H1 (cell line): Measurements from ENCODE around the gene MEF2A. TPM values are rescaled to one million over a fixed set of nuclear protein-coding genes. Genes with fewer than 3 reads are reported as not detected.
A peak's percentile ranks its signal among the peaks of the same experiment; 100 is the strongest.

ENCODE experiments used
- CTCF ChIA-PET: fragments of 300-600 bp; sonication (Branson Sonifier 250); formaldehyde crosslinking; loops from one replicate; lab custom pipeline; 2021; ENCODE audit not compliant: partially characterized antibody; lab: Charles Lee
- POLR2A ChIA-PET: fragments of 300-600 bp; sonication (Branson Sonifier 250); formaldehyde crosslinking; loops from one replicate; lab custom pipeline; 2021; ENCODE audit warnings: inconsistent platforms; ENCODE audit not compliant: partially characterized antibody; lab: Charles Lee
- DNase-seq, 2 experiments: peaks; one replicate each; pipeline versions ENCODE4 v3.0.0 to v3.0.0-alpha.2; 2010 to 2022; ENCODE audit warnings: low spot score in 2 of 2, low read depth in 1 of 2, mixed read lengths in 1 of 2
- FAIRE-seq: peaks from 2 replicates; lab custom pipeline; 2011; peaks lifted over from hg19 to GRCh38; lab: Jason Lieb, UNC
- H2AFZ ChIP-seq: 2 replicates; pipeline ENCODE4 v1.8.1; 2012; ENCODE audit warnings: low read length, inconsistent platforms
- H2AK5ac ChIP-seq: 2 replicates; pipeline ENCODE4 v1.6.1; 2013; ENCODE audit warnings: low read depth, low read length
- H2BK120ac ChIP-seq: replicated peaks from 2 replicates; pipeline ENCODE3; 2013; ENCODE audit warnings: low read depth, low read length, inconsistent platforms
- H2BK12ac ChIP-seq: 2 replicates; pipeline ENCODE4 v1.6.1; 2013; ENCODE audit warnings: low read depth, low read length
- H2BK15ac ChIP-seq: 2 replicates; pipeline ENCODE4 v1.6.1; 2013; ENCODE audit warnings: low read length
- H2BK20ac ChIP-seq: 2 replicates; pipeline ENCODE4 v1.6.1; 2013; ENCODE audit warnings: low read length
- H2BK5ac ChIP-seq: 2 replicates; pipeline ENCODE4 v1.6.1; 2013; ENCODE audit warnings: low read depth, low read length
- H3K14ac ChIP-seq: 2 replicates; pipeline ENCODE4 v1.6.1; 2013; ENCODE audit warnings: inconsistent platforms; ENCODE audit not compliant: insufficient read length
- H3K18ac ChIP-seq: 2 replicates; pipeline ENCODE4 v1.6.1; 2013; ENCODE audit warnings: low read length; ENCODE audit errors: extremely low read depth
- H3K23ac ChIP-seq: 2 replicates; pipeline ENCODE4 v1.6.1; 2013; ENCODE audit warnings: inconsistent platforms; ENCODE audit not compliant: insufficient read length
- H3K23me2 ChIP-seq: 2 replicates; pipeline ENCODE4 v1.6.1; 2013; ENCODE audit warnings: low read depth, low read length
- H3K27ac ChIP-seq: 2 replicates; pipeline ENCODE4 v1.6.1; 2011; ENCODE audit warnings: low read depth, low read length, inconsistent platforms
- H3K27me3 ChIP-seq, 4 experiments: replicated peaks in 1 of 4; 1 replicate in 1 of 4; 2 replicates in 3 of 4; pipeline versions ENCODE4 v1.6.1 to v1.8.1; 2011 to 2013; ENCODE audit warnings: low read length in 3 of 4, mild to moderate bottlenecking in 3 of 4, inconsistent platforms in 2 of 4, mixed read lengths in 2 of 4, moderate library complexity in 1 of 4; ENCODE audit not compliant: control insufficient read depth in 3 of 4, insufficient read depth in 3 of 4; ENCODE audit errors: extremely low read depth in 1 of 4
- H3K36me3 ChIP-seq, 4 experiments: 2 replicates each; pipeline versions ENCODE4 v1.6.1 to v1.8.1; 2011 to 2013; ENCODE audit warnings: mild to moderate bottlenecking in 4 of 4, low read length in 3 of 4, moderate library complexity in 2 of 4, control low read depth in 1 of 4, inconsistent platforms in 1 of 4; ENCODE audit not compliant: insufficient read depth in 4 of 4, control insufficient read depth in 2 of 4
- H3K4ac ChIP-seq: replicated peaks from 2 replicates; pipeline ENCODE3; 2013; ENCODE audit warnings: low read length, low read depth, mixed read lengths, inconsistent platforms; ENCODE audit not compliant: insufficient read length
- H3K4me1 ChIP-seq, 4 experiments: replicated peaks in 1 of 4; 1 replicate in 1 of 4; 2 replicates in 3 of 4; pipeline versions ENCODE4 v1.6.1 to v1.8.1; 2011 to 2013; ENCODE audit warnings: low read length in 3 of 4, inconsistent platforms in 2 of 4, mixed read lengths in 1 of 4; ENCODE audit not compliant: insufficient read depth in 4 of 4, control insufficient read depth in 3 of 4
- H3K4me2 ChIP-seq, 2 experiments: 2 replicates each; pipeline versions ENCODE4 v1.6.1 to v1.8.1; 2011 to 2013; ENCODE audit warnings: low read depth in 2 of 2, low read length in 2 of 2, control low read depth in 1 of 2, inconsistent platforms in 1 of 2, mild to moderate bottlenecking in 1 of 2; ENCODE audit not compliant: insufficient read depth in 1 of 2
- H3K4me3 ChIP-seq, 4 experiments: fragments of 200-600, 300-600 bp in 1 of 4; sonication (generic), shearing (Covaris generic), sonication (Bioruptor Twin) in 1 of 4; 2 replicates each; pipeline versions ENCODE4 v1.5.1 to v1.8.1; 2011 to 2016; ENCODE audit warnings: low read length in 4 of 4, low read depth in 3 of 4, control low read depth in 2 of 4, inconsistent platforms in 2 of 4, mild to moderate bottlenecking in 2 of 4, mixed read lengths in 1 of 4, moderate library complexity in 1 of 4; ENCODE audit not compliant: insufficient read depth in 2 of 4; ENCODE audit errors: extremely low read depth in 1 of 4
- H3K56ac ChIP-seq: replicated peaks from 2 replicates; pipeline ENCODE3; 2013; ENCODE audit warnings: low read depth, mild to moderate bottlenecking, mixed read lengths, low read length, inconsistent platforms; ENCODE audit not compliant: insufficient read length
- H3K79me1 ChIP-seq: 2 replicates; pipeline ENCODE4 v1.6.1; 2013; ENCODE audit warnings: low read depth, low read length, control low read depth
- H3K79me2 ChIP-seq, 2 experiments: 2 replicates each; pipeline versions ENCODE4 v1.6.1 to v1.8.1; 2012 to 2013; ENCODE audit warnings: low read length in 2 of 2, mild to moderate bottlenecking in 2 of 2, inconsistent platforms in 1 of 2; ENCODE audit not compliant: insufficient read depth in 2 of 2, control insufficient read depth in 1 of 2
- H3K9ac ChIP-seq, 4 experiments: replicated peaks in 1 of 4; 1 replicate in 1 of 4; 2 replicates in 3 of 4; pipeline versions ENCODE4 v1.6.1 to v1.8.1; 2011 to 2013; ENCODE audit warnings: low read depth in 3 of 4, low read length in 3 of 4, control low read depth in 2 of 4, mild to moderate bottlenecking in 2 of 4, moderate library complexity in 2 of 4, inconsistent platforms in 1 of 4; ENCODE audit errors: extremely low read depth in 1 of 4
- H3K9me3 ChIP-seq, 2 experiments: 2 replicates each; pipeline versions ENCODE4 v1.6.1 to v1.8.1; 2012 to 2013; ENCODE audit warnings: mild to moderate bottlenecking in 2 of 2, moderate library complexity in 2 of 2, control low read depth in 1 of 2, inconsistent platforms in 1 of 2, low read depth in 1 of 2, low read length in 1 of 2, mixed read lengths in 1 of 2; ENCODE audit not compliant: insufficient read depth in 2 of 2
- H4K20me1 ChIP-seq, 2 experiments: replicated peaks in 1 of 2; 2 replicates each; pipeline versions ENCODE3 to v1.8.1; 2011 to 2013; ENCODE audit warnings: inconsistent platforms in 2 of 2, low read length in 2 of 2, mild to moderate bottlenecking in 1 of 2; ENCODE audit not compliant: insufficient read depth in 2 of 2, control insufficient read depth in 1 of 2
- H4K5ac ChIP-seq: 2 replicates; pipeline ENCODE4 v1.6.1; 2013; ENCODE audit warnings: low read length, low read depth, mixed read lengths, inconsistent platforms; ENCODE audit not compliant: insufficient read length
- H4K8ac ChIP-seq: 2 replicates; pipeline ENCODE4 v1.8.0; 2013; ENCODE audit warnings: mild to moderate bottlenecking, moderate library complexity, low read length, inconsistent platforms; ENCODE audit not compliant: insufficient read depth; ENCODE audit errors: extremely low read depth
- H4K91ac ChIP-seq: replicated peaks from 2 replicates; pipeline ENCODE3; 2013; ENCODE audit warnings: low read length, mixed read lengths, inconsistent platforms; ENCODE audit not compliant: insufficient read length
- GTF2F1 ChIP-seq: IDR thresholded peaks from 2 replicates; pipeline ENCODE4 v1.6.1; 2012; ENCODE audit warnings: low read depth, low read length, improper control_type of control experiment, borderline replicate concordance
- KDM5A ChIP-seq: fragments of 200-600 bp; IDR thresholded peaks from 2 replicates; pipeline ENCODE4 v1.7.1; 2012; ENCODE audit warnings: mild to moderate bottlenecking, low read length, inconsistent platforms, mixed read lengths
- SP4 ChIP-seq: IDR thresholded peaks from 2 replicates; pipeline ENCODE4 v1.6.1; 2012; ENCODE audit warnings: low read length, inconsistent platforms
- YY1 ChIP-seq: IDR thresholded peaks from 2 replicates; pipeline ENCODE4 v1.6.1; 2011; ENCODE audit warnings: low read depth, mild to moderate bottlenecking, low read length
- WGBS, 2 experiments: shearing (Covaris generic) in 1 of 2; methylation state at CpG; one replicate each; pipeline versions ENCODE4 v1.1.6 to v1.1.7; 2013 to 2015; ENCODE audit warnings: low lambda C conversion rate in 2 of 2, mixed read lengths in 2 of 2, inconsistent platforms in 1 of 2, low coverage in 1 of 2, missing lambda C conversion rate in 1 of 2; ENCODE audit not compliant: insufficient replicate concordance in 2 of 2, insufficient coverage in 1 of 2, insufficient read length in 1 of 2; ENCODE audit errors: extremely low coverage in 1 of 2, missing lambda C conversion rate in 1 of 2; 5-methylcytosine and 5-hydroxymethylcytosine counted together
- polyA plus RNA-seq, 7 experiments: library from polyadenylated mRNA; depleted of rRNA in 3 of 7; stranded (reverse) in 5 of 7; unstranded in 2 of 7; fragments of >200 nt in 5 of 7; fragments of 200-250 nt in 2 of 7; gene quantifications; 1 replicate in 5 of 7; 2 replicates in 1 of 7; 4 replicates in 1 of 7; pipeline versions ENCODE4 v1.2.1 to v1.2.3, GENCODE V29; 2011 to 2013; ENCODE audit warnings: missing spikeins in 2 of 7, mixed read lengths in 2 of 7
- total RNA-seq: library from RNA; stranded (reverse); fragmentation: NEBNext Ultra II Directional; extraction: Animal tissue kit (Norgen Biotek cat#: 25700); gene quantifications from 2 replicates; pipeline ENCODE4 v1.2.1, GENCODE V29; 2021

The MEF2A gene
- total and polyA plus RNA-seq, 2 of the 8 experiments (the other 6 are each of a cell fraction or from before 2014, with no cell fraction given), result 15.6 to 22.5 TPM

GRCh38 chr15:99614749-99615288, 49.0 kb downstream of the MEF2A start:
- POLR2A ChIA-PET, result no interaction called here
- no peak overlapping the region for H4K91ac ChIP-seq
- H3K23me2 ChIP-seq, result no peaks in the 10 kb centered on the region
- peak overlapping the region; percentile 36; the same call in 1 of the 2 replicates for H2BK5ac ChIP-seq
- H3K14ac ChIP-seq, result no peak overlapping the region
- H3K27ac ChIP-seq, result no peak overlapping the region
- H3K9me3 ChIP-seq, result no peaks in the 10 kb centered on the region
- H3K23ac ChIP-seq, result no peak overlapping the region
- H2AK5ac ChIP-seq, result no peak overlapping the region
- no peak overlapping the region for H2BK12ac ChIP-seq
- peaks cover 3% of the 10 kb centered on the region in 2 experiments for H4K20me1 ChIP-seq
- 71% methylated on average over 1 of the region's 1 CpG; no CpG with 5 or more reads in 1 of the 2 experiments for WGBS, 2 experiments
- no peaks in the 10 kb centered on the region for H3K27me3 ChIP-seq
- H3K18ac ChIP-seq, result no peak overlapping the region
- H3K4ac ChIP-seq, result no peak overlapping the region
- no peak overlapping the region for H4K5ac ChIP-seq
- no peak overlapping the region for H2AFZ ChIP-seq
- no peaks in the 10 kb centered on the region for H3K79me1 ChIP-seq
- no peak for TF ChIP-seq YY1
- no peak for TF ChIP-seq GTF2F1
- no peak for TF ChIP-seq KDM5A
- no peak for TF ChIP-seq SP4
- DNase-seq (no peak), FAIRE-seq (no peak)
- H3K4me3 ChIP-seq, result no peak overlapping the region
- H3K56ac ChIP-seq, result no peak overlapping the region
- H2BK120ac ChIP-seq, result no peak overlapping the region
- CTCF ChIA-PET, result interaction anchor here (1.0 to 2.2 kb wide), 5 partner anchors 11 to 343 kb away, joined by 3 to 8 read pairs (median 3); no protein-coding TSS in a partner anchor
- no peak overlapping the region for H2BK15ac ChIP-seq
- no peak overlapping the region for H2BK20ac ChIP-seq
- H3K36me3 ChIP-seq, result no peaks in the 10 kb centered on the region
- H3K9ac ChIP-seq, result no peak overlapping the region
- peaks cover 0 to 89% of the 10 kb centered on the region in 2 experiments; a peak in 3 of 4 replicates for H3K79me2 ChIP-seq
- peaks cover 0 to 8% (median 5%) of the 10 kb centered on the region in 4 experiments; a peak in 3 of 7 replicates for H3K4me1 ChIP-seq
- no peak overlapping the region for H4K8ac ChIP-seq
- no peak overlapping the region for H3K4me2 ChIP-seq
